ENCODE data around the gene RILPL2. TPM values are rescaled to one million over a fixed set of nuclear protein-coding genes. Genes with fewer than 3 reads are reported as not detected.

The RILPL2 gene
- total RNA-seq, 1 donor from 2014 or later: 4.2 TPM

DNA sequence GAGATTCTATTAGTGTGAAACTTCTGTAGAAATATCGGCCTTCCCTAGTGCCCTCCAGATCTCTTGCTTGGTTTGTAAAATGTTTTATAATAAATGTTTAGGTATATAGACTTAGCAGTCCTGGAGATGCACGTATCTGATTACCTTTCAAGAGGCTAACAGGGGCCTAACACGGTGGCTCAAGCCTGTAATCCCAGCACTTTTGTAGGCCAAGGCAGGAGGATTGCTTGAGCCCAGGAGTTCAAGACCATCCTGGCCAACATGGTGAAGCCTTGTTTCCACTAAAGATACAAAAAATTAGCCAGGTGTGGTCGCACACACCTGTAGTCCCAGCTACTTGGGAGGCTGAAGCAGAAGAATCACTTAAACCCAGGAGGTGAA is 9.8 kb upstream of the RILPL2 start:
- H3K4me1 Mint-ChIP-seq (ENCODE audit: low read depth): peaks cover 22% of the 10 kb centered on the region
- TF ChIP-seq, protein P1, sequence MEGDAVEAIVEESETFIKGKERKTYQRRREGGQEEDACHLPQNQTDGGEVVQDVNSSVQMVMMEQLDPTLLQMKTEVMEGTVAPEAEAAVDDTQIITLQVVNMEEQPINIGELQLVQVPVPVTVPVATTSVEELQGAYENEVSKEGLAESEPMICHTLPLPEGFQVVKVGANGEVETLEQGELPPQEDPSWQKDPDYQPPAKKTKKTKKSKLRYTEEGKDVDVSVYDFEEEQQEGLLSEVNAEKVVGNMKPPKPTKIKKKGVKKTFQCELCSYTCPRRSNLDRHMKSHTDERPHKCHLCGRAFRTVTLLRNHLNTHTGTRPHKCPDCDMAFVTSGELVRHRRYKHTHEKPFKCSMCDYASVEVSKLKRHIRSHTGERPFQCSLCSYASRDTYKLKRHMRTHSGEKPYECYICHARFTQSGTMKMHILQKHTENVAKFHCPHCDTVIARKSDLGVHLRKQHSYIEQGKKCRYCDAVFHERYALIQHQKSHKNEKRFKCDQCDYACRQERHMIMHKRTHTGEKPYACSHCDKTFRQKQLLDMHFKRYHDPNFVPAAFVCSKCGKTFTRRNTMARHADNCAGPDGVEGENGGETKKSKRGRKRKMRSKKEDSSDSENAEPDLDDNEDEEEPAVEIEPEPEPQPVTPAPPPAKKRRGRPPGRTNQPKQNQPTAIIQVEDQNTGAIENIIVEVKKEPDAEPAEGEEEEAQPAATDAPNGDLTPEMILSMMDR (IDR thresholded peaks at IDR 0.05): no peak
- no peaks in the 10 kb centered on the region for H3K27me3 Mint-ChIP-seq (ENCODE audit: low read depth)
- H3K27ac Mint-ChIP-seq (ENCODE audit: unreplicated experiment): peak overlapping the region; percentile 86
- H3K4me3 Mint-ChIP-seq (ENCODE audit: unreplicated experiment): no peak overlapping the region
- H3K36me3 Mint-ChIP-seq (ENCODE audit: low read depth): no peaks in the 10 kb centered on the region
- H3K9me3 Mint-ChIP-seq (ENCODE audit: low read depth): no peaks in the 10 kb centered on the region
- no peak for DNase-seq (ENCODE audit: low spot score)

DNA sequence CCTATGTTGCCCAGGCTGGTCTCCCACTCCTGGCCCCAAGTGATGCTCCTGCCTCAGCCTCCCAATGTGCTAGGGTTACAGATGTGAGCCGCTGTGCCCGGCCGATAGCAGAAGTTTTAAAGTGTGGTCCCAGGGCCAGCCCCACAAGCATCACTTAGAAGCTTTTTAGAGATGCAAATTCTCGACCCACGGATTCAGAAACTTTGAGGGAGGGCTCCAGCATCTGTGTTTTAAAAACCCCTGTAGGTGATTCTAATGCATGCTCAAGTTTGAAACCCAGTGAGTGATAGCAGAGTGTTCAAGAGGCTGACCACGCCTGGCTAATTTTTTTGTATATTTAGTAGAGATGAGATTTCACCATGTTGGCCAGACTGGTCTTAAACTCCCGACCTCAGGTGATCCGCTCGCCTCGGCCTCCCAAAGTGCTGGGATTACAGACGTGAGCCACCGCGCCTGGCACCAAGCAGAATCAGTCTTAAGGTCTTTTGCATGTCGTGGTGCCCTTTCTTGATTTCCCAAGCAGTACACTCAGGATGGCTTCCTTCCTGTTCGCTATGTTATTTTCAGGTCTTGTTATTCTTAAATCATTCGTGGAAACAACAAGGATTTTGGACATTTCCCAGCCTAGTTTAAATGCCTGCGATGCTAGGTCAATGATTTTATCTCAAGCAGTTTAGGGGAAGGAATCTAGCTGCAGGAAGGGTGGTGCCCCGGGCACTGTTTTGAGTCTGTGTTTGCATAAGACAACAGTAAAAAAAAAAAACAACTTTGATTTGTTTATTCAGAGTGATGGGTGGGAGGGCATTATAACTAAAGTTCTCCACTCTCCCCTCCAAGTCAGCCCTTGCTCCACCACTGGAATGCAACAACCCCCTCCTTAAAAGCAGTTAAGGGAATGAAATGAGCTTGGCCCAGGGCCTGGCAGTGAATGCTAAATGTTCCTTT is 9.2 kb upstream of the RILPL2 start:
- H3K27ac Mint-ChIP-seq (ENCODE audit: unreplicated experiment): peak overlapping the region; percentile 86

DNA sequence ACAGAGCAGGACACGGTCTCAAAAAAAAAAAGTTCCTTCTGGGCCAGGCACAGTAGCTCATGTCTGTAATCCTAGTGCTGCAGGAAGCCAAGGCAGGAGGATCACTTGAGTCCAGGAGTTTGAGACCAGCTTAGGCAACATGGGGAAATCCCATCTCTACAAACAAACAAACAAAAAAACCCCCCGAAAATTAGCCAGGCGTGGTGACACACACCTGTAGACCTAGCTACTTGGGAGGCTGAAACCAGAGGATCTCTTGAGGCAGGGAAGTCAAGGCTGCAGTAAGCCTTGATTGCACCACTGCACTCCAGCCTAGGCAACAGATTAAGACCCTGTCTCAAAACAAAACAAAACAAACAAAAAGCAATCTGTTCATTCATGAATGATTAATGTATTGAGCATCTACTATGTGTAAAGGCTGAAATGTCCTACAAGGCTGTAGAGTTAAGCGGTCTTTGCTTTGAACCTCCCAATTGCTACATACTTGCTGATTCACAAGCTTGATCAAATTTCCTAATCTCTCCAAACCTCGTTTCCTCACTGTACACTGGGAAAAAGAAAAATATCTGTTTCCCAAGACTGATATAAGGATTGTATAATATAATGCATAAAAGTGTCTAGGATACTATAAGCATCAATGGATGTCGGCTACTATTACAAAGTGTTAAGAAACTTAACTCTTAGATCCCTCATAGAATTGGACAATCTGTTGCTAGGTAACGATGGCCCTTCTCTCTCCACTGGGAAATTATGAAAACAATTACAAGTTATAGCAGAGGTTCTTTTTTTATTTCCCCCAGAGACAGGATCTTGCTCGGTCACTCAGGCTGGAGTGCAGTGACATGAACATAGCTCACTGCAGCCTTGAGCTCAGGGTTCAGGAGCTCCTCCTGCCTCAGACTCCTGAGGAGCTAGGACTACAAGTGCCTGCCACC is 7.9 kb upstream of the RILPL2 start:
- H3K27me3 Mint-ChIP-seq (ENCODE audit: low read depth): no peaks in the 10 kb centered on the region
- no peak overlapping the region for H3K4me3 Mint-ChIP-seq (ENCODE audit: unreplicated experiment)
- peak overlapping the region; percentile 59 for H3K27ac Mint-ChIP-seq (ENCODE audit: unreplicated experiment)
- peaks cover 22% of the 10 kb centered on the region for H3K4me1 Mint-ChIP-seq (ENCODE audit: low read depth)
- DNase-seq (ENCODE audit: low spot score): no peak
- TF ChIP-seq, protein P1 (IDR thresholded peaks at IDR 0.05): no peak
- H3K9me3 Mint-ChIP-seq (ENCODE audit: low read depth): no peaks in the 10 kb centered on the region
- no peaks in the 10 kb centered on the region for H3K36me3 Mint-ChIP-seq (ENCODE audit: low read depth)

More for the DNA sequence above, 9.2 kb upstream of the RILPL2 start:
- DNase-seq (ENCODE audit: low spot score): no peak
- Mint-ChIP-seq H3K4me3 (ENCODE audit: unreplicated experiment) (no peak overlapping the region), H3K9me3 (ENCODE audit: low read depth) (no peaks in the 10 kb centered on the region), H3K4me1 (ENCODE audit: low read depth) (peaks cover 22% of the 10 kb centered on the region), H3K36me3 (ENCODE audit: low read depth) (no peaks in the 10 kb centered on the region), H3K27me3 (ENCODE audit: low read depth) (no peaks in the 10 kb centered on the region)
- TF ChIP-seq, protein P1 (IDR thresholded peaks at IDR 0.05): no peak

DNA sequence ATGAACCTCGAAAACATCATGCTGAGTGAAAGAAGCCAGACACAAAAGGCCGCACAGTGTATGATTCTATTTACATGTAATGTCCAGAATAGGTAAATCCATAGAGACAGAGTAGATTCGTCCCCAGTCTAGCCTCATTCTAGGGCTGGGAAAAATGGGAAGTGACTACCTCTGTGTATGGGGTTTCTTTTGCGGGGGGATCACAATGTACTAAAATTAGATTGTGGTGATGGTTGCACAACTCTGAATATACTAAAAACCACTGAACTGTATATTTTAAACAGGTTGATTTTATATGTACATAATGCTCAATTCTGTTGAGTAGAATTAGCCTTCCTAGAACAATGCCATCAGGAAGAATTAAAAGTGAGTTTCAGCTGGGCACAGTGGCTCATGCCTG is 6.3 kb upstream of the RILPL2 start:
- Mint-ChIP-seq H3K27ac (ENCODE audit: unreplicated experiment) (no peak overlapping the region), H3K9me3 (ENCODE audit: low read depth) (no peaks in the 10 kb centered on the region), H3K27me3 (ENCODE audit: low read depth) (no peaks in the 10 kb centered on the region), H3K4me1 (ENCODE audit: low read depth) (peaks cover 22% of the 10 kb centered on the region), H3K36me3 (ENCODE audit: low read depth) (no peaks in the 10 kb centered on the region), H3K4me3 (ENCODE audit: unreplicated experiment) (no peak overlapping the region)
- no peak for DNase-seq (ENCODE audit: low spot score)
- TF ChIP-seq, protein P1 (IDR thresholded peaks at IDR 0.05): no peak

Data from chondrocyte (in vitro differentiated cells).